Hepatocyte (in vitro differentiated cells): ENCODE data around the gene TRMT1L. TPM values are rescaled to one million over a fixed set of nuclear protein-coding genes. Genes with fewer than 3 reads are reported as not detected.

Experiments
- DNase-seq: peaks from one replicate; pipeline ENCODE4 v3.0.0-alpha.2; 2016; ENCODE audit warnings: low spot score
- H2AFZ ChIP-seq: fragments of 200-600 bp; sonication (generic); 2 replicates; pipeline ENCODE4 v1.6.0; 2016; ENCODE audit warnings: antibody characterized with exemption, mild to moderate bottlenecking
- H3K27ac ChIP-seq: fragments of 200-600 bp; sonication (generic); 2 replicates; pipeline ENCODE4 v1.5.1; 2016; ENCODE audit warnings: mild to moderate bottlenecking
- H3K27me3 ChIP-seq: fragments of 200-600 bp; sonication (generic); 2 replicates; pipeline ENCODE4 v1.6.1; 2016
- H3K36me3 ChIP-seq: fragments of 200-600 bp; sonication (generic); replicated peaks from 2 replicates; pipeline ENCODE4 v1.5.1; 2016; ENCODE audit warnings: low read depth; ENCODE audit not compliant: insufficient read depth
- H3K4me1 ChIP-seq: fragments of 200-600 bp; sonication (generic); 2 replicates; pipeline ENCODE4 v1.5.1; 2016; ENCODE audit warnings: mild to moderate bottlenecking, moderate library complexity; ENCODE audit not compliant: insufficient read depth
- H3K4me2 ChIP-seq: fragments of 200-600 bp; sonication (generic); 2 replicates; pipeline ENCODE4 v1.6.0; 2016
- H3K4me3 ChIP-seq: fragments of 200-600 bp; sonication (generic); 2 replicates; pipeline ENCODE4 v1.5.1; 2016; ENCODE audit warnings: mild to moderate bottlenecking
- H3K79me2 ChIP-seq: fragments of 200-600 bp; sonication (generic); 2 replicates; pipeline ENCODE4 v1.6.0; 2017; ENCODE audit warnings: mild to moderate bottlenecking
- H3K9me2 ChIP-seq: fragments of 200-600 bp; sonication (generic); replicated peaks from 2 replicates; pipeline ENCODE4 v1.6.0; 2017; ENCODE audit warnings: mild to moderate bottlenecking; ENCODE audit not compliant: insufficient read depth
- H3K9me3 ChIP-seq: fragments of 200-600 bp; sonication (generic); 2 replicates; pipeline ENCODE4 v1.5.1; 2016; ENCODE audit warnings: low read depth, mild to moderate bottlenecking
- H4K20me1 ChIP-seq: fragments of 200-600 bp; sonication (generic); 2 replicates; pipeline ENCODE4 v1.6.0; 2016; ENCODE audit warnings: mild to moderate bottlenecking; ENCODE audit not compliant: insufficient read depth, poor library complexity, severe bottlenecking
- EZH2 ChIP-seq: fragments of 200-600 bp; sonication (generic); IDR thresholded peaks from 2 replicates; pipeline ENCODE4 v1.6.1; 2016; ENCODE audit warnings: antibody characterized with exemption, mild to moderate bottlenecking, borderline replicate concordance
- EZH2phosphoT487 ChIP-seq: fragments of 200-600 bp; sonication (generic); IDR thresholded peaks from one replicate; pipeline ENCODE4 v1.6.1; 2018; ENCODE audit warnings: antibody characterized with exemption, mild to moderate bottlenecking, low read depth, moderate library complexity; ENCODE audit not compliant: unreplicated experiment, severe bottlenecking
- WGBS: methylation state at CpG from one replicate; pipeline ENCODE4 v1.1.6; 2016; ENCODE audit warnings: low lambda C conversion rate; ENCODE audit errors: missing lambda C conversion rate; 5-methylcytosine and 5-hydroxymethylcytosine counted together
- polyA plus RNA-seq: library from polyadenylated mRNA; unstranded; fragments of >200 nt; fragmentation: Nextera tagmentation; extraction: Ambion mirVana; gene quantifications from 2 replicates; pipeline ENCODE4 v1.2.1, GENCODE V29; 2016
- total RNA-seq: library from RNA; depleted of rRNA; stranded (reverse); fragments of >200 nt; gene quantifications from 2 replicates; pipeline ENCODE4 v1.2.3, GENCODE V29; 2014
- TF ChIP-seq, protein P1 (sequence below): fragments of 200-600 bp; sonication (generic); IDR thresholded peaks from 2 replicates; pipeline ENCODE4 v1.5.1; 2016; ENCODE audit warnings: antibody characterized with exemption, mild to moderate bottlenecking; ENCODE audit not compliant: poor library complexity

TRMT1L gene
- total and polyA plus RNA-seq, 2 experiments from 2014 or later: 12.3 to 23.1 TPM

- DNase-seq: no peak
- no peaks in the 10 kb centered on the region for H3K4me1 ChIP-seq
Measured at GRCh38 chr1:185132534-185132933, 24.2 kb downstream of the TRMT1L start.

GRCh38 chr1:185129708-185130107 lies 27.0 kb downstream of the TRMT1L start:
- Histone ChIP-seq H4K20me1 (no peaks in the 10 kb centered on the region), H3K4me3 (no peak overlapping the region), H2AFZ (no peak overlapping the region), H3K4me1 (no peaks in the 10 kb centered on the region), H3K36me3 (no peaks in the 10 kb centered on the region), H3K9me3 (peaks cover 5% of the 10 kb centered on the region), H3K9me2 (no peaks in the 10 kb centered on the region), H3K4me2 (no peak overlapping the region), H3K27me3 (no peaks in the 10 kb centered on the region), H3K27ac (no peak overlapping the region), H3K79me2 (no peaks in the 10 kb centered on the region)
- DNase-seq: no peak
- WGBS: 100% methylated on average over 2 of the region's 2 CpGs
- no peak for TF ChIP-seq EZH2
- TF ChIP-seq, protein P1, sequence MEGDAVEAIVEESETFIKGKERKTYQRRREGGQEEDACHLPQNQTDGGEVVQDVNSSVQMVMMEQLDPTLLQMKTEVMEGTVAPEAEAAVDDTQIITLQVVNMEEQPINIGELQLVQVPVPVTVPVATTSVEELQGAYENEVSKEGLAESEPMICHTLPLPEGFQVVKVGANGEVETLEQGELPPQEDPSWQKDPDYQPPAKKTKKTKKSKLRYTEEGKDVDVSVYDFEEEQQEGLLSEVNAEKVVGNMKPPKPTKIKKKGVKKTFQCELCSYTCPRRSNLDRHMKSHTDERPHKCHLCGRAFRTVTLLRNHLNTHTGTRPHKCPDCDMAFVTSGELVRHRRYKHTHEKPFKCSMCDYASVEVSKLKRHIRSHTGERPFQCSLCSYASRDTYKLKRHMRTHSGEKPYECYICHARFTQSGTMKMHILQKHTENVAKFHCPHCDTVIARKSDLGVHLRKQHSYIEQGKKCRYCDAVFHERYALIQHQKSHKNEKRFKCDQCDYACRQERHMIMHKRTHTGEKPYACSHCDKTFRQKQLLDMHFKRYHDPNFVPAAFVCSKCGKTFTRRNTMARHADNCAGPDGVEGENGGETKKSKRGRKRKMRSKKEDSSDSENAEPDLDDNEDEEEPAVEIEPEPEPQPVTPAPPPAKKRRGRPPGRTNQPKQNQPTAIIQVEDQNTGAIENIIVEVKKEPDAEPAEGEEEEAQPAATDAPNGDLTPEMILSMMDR: no peak
- no peak for TF ChIP-seq EZH2phosphoT487

More at GRCh38 chr1:185132534-185132933, 24.2 kb downstream of the TRMT1L start:
- Histone ChIP-seq H3K79me2 (no peaks in the 10 kb centered on the region), H3K4me3 (no peak overlapping the region), H3K36me3 (no peaks in the 10 kb centered on the region), H2AFZ (no peak overlapping the region), H4K20me1 (no peaks in the 10 kb centered on the region), H3K9me3 (peaks cover 5% of the 10 kb centered on the region), H3K27ac (no peak overlapping the region), H3K27me3 (no peaks in the 10 kb centered on the region), H3K4me2 (no peak overlapping the region), H3K9me2 (no peaks in the 10 kb centered on the region)
- TF ChIP-seq EZH2phosphoT487 (no peak), EZH2 (no peak)
- TF ChIP-seq, protein P1: no peak
- WGBS: 93% methylated on average over 1 of the region's 1 CpG

GRCh38 chr1:185112356-185112755 lies 44.4 kb downstream of the TRMT1L start:
- Histone ChIP-seq H3K27me3 (no peaks in the 10 kb centered on the region), H3K4me1 (no peaks in the 10 kb centered on the region), H4K20me1 (no peaks in the 10 kb centered on the region), H2AFZ (no peak overlapping the region), H3K36me3 (no peaks in the 10 kb centered on the region), H3K9me3 (no peaks in the 10 kb centered on the region), H3K27ac (no peak overlapping the region), H3K4me3 (no peak overlapping the region), H3K4me2 (no peak overlapping the region), H3K9me2 (no peaks in the 10 kb centered on the region), H3K79me2 (no peaks in the 10 kb centered on the region)
- TF ChIP-seq EZH2phosphoT487 (no peak), EZH2 (no peak)
- TF ChIP-seq, protein P1: no peak
- no peak for DNase-seq
- WGBS: 80% methylated on average over 2 of the region's 2 CpGs

- H3K4me3 ChIP-seq: no peak overlapping the region
- no peaks in the 10 kb centered on the region for H3K9me2 ChIP-seq
- H3K4me1 ChIP-seq: no peaks in the 10 kb centered on the region
- no peak overlapping the region for H2AFZ ChIP-seq
- TF ChIP-seq, protein P1: no peak
- TF ChIP-seq EZH2phosphoT487: no peak
- TF ChIP-seq EZH2: no peak
- H3K4me2 ChIP-seq: no peak overlapping the region
- H4K20me1 ChIP-seq: no peaks in the 10 kb centered on the region
- H3K9me3 ChIP-seq: no peaks in the 10 kb centered on the region
- H3K79me2 ChIP-seq: no peaks in the 10 kb centered on the region
- no peak overlapping the region for H3K27ac ChIP-seq
- DNase-seq: no peak
- H3K36me3 ChIP-seq: no peaks in the 10 kb centered on the region
- H3K27me3 ChIP-seq: no peaks in the 10 kb centered on the region
Measured at GRCh38 chr1:185111873-185112272, 44.9 kb downstream of the TRMT1L start.
